ENCODE results near the gene COG5.

Gene COG5

DNA sequence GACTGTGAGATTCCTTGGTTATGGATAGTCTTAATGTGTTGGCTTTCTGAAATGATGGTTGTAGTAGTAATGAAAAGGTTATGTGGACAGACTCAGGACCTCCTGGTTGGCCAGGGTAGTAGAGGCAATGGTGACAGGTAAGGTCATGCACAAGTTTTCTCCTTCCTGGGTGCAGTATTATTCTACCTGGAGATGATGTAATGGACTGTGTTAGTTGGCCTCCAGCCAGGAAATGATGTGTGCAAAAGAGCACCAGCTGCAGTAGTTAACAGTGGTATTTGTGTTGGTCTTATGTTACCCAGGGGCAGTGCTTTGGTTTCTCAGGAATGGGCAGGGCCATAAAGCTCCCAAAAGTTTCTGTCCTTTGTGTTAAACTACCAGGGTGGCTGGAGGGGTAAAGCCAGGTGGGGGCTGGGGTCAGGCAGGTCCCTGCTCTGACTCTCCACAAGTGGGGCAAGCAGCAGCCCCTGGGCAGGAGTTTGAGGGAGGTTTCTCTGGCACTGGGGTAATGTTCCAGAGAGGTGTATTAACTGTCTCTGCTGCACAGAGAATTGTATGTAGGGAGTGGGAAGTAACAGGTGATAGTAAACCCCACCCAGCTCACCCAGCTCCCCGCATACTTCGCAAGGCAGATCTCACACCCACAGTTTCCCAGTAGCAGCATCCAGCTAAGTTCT, 57.6 kb downstream of the COG5 start:
- DNase-seq (ENCODE audit: low spot score) = peak; percentile 87

GRCh38 chr7:107505362-107505761, 58.4 kb downstream of the COG5 start:
- no peak for DNase-seq (ENCODE audit: low spot score)

DNA sequence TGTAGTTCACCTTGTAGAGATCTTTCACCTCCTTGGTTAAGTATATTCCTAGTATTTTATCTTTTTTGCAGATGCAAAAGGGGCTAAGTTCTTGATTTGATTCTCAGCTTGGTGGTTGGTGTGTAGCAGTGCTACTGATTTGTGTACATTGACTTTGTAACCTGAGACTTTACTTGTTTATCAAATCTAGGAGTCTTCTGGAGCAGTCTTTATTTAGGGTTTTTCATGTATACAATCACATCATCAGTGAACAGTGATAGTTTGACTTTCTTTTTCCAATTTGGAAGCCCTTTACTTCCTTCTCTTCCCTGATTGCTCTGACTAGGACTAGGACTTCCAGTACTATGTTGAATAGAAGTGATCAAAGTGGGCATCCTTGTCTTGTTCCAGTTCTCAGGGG, 60.0 kb downstream of the COG5 start:
- DNase-seq (ENCODE audit: low spot score) = no peak

GRCh38 chr7:107502797-107503196, 60.9 kb downstream of the COG5 start:
- DNase-seq (ENCODE audit: low spot score) = no peak

DNA sequence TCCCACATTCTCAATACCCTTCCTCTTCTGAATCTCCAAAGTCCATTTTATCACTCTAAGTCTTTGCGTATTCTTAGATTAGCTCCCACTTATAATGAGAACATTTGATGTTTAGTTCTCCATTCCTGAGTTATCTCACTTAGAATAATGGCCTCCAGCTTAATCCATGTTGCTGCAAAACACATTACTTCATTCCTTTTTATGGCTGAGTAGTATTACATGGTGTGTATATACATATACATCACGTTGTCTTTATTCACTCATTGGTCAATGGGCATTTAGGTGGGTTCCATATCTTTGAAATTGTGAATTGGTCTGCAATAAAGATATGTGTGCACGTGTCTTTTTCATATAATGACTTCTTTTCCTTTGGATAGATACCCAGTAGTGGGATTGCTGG, 61.6 kb downstream of the COG5 start:
- no peak for DNase-seq (ENCODE audit: low spot score)

DNA sequence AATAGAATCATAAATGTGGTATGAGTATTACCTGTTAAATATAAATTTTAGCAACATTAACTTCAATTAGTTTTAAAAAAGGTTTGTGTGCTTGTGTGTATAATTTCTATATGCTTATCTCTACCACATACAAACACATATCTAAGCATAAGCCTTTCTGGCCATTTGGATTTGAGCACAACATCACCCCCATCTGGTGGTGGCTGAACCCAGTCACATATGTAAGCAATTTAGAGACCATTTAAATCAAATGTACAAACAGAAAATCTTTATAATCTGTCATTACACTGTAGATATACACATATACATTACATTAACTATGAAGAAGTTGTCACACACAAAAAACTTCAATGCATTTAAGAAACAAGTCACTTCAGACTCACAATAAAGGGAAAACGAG, 62.1 kb downstream of the COG5 start:
- DNase-seq (ENCODE audit: low spot score) = peak; percentile 12

DNA sequence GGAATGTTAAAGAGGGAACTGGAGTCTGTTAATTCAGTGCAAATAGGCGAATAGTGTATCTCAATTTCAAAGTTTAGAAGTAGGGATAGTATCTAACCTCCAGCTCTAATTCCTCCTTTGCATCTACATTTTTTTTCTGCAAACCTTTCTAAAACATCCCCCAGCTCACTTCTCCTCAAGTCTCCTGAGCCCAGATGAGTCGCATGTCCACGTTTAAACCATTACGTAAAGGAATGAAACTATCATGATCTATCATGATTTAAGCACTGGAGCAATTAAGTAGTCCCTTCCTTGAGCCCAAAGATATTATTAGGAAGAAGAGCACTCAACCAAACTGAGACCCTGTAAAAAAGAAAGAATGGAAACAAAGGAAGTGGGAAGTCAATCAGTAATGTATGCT, 64.0 kb downstream of the COG5 start:
- no peak for DNase-seq (ENCODE audit: low spot score)

- DNase-seq (ENCODE audit: low spot score) = no peak
These were observed 68.2 kb downstream of the COG5 start for GRCh38 chr7:107495516-107495915.

GRCh38 chr7:107494884-107495283, 68.8 kb downstream of the COG5 start:
- DNase-seq (ENCODE audit: low spot score) = no peak

DNA sequence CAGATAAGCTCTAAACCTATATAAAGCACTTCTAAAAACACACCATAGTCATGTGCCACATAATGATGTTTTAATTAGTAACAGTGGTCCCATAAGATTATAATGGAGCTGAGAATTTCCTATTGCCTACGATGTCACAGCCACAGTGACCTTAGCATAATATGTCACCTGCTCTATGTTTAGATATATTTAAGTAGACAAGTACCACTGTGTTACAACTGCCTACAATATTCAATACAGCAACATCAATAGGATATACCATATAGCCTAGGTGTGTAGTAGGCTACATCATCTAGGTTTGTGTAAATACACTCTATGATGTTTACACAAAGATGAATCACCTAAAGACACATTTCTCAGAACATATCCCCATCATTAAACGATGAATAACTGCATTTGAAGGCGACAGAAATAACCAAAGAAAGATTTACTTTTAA, 69.4 kb downstream of the COG5 start:
- DNase-seq (ENCODE audit: low spot score) = peak; percentile 2

DNA sequence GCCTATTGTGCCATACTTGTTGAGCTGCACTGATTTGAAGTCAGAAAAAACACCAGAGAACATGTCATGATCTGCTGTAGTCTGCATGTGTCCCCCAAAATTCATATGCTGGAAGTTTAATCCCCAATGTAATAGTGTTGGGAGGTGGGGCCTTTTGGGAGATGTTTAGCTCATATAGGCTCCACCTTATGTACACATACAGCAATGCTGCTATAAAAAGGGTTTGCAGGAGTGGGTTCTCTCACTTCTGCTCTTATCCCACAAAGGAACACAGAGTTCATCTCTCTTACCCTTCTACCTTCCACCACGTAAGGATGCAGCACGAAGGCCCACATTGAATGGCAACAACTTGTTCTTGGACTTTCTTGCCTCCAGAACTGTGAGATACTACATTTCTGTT, 70.8 kb downstream of the COG5 start:
- DNase-seq (ENCODE audit: low spot score) = no peak

DNA sequence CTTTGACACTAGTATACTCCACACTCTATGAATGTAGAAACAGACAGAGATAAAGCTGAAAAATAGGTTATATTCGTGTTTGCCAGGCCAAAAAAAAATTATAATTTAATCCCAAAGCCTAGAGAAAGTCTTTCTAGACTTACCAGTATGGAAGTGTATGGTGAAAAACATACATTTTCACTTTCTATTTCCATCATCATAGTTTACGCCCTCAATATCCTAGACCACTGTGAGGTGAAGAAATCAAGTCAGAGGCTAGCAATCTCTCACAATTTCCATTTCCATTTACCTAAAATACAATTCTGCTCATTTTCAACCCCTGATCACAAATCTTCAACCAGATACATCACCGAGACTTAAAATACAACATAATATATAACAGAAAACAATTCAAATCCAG, 77.7 kb downstream of the COG5 start:
- DNase-seq (ENCODE audit: low spot score) = no peak

DNA sequence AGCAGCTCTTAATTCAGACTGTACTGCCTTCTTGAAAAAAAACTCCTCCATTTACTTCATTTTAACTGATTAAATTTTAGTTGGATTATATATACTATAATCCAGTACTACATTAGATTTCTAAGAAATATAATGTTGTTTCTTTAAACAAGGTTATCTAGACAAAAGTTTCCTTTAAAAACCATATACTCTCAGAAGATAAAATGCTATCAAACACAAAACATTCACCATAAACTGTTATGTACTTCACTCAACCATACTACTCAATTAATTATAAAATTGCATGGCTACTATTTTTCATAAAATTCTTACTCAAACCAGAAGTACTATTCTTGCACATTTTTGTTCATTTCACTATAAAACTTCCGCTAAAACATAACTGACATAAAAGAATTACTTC, 81.1 kb downstream of the COG5 start:
- DNase-seq (ENCODE audit: low spot score) = no peak

DNA sequence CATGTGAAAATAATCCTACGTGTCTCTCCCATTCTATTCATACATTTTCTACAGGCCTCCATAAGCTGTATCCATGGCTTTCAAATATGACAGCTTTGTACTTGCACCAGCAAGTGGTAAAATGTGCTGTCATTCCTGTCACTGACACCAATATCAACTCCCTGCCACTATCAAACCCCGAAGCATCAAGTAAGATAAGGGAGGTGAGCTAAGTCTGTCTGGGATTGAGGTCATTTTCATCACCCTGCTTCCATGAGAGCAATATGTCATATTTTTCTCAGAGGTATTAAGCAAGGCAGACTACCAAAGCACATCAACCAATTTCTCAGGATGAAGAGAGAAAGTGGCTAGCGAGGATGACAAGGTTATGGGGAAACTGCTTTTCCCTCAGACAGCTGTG, 82.8 kb downstream of the COG5 start:
- no peak for DNase-seq (ENCODE audit: low spot score)

DNA sequence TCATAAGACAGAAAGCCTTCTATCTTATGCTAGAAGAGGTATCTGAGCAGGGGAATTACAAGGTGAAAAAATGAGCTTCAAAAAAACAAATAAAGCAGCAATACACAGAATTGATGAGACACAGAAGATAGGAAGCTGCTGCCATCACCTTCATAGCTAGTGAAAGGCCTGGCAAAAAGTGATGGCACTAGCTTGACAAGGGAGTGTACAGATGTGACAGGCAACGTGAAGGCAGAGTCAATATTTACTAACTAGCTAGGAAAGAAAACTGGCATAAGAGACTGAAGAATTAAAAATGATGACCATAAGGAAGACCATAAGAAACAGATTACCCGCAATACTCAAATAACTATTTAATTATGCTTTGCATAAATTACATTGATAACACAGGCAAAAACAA, 84.4 kb downstream of the COG5 start:
- DNase-seq (ENCODE audit: low spot score) = no peak

GRCh38 chr7:107474104-107474521, 89.6 kb downstream of the COG5 start:
- DNase-seq (ENCODE audit: low spot score) = no peak

GRCh38 chr7:107472116-107472515, 91.6 kb downstream of the COG5 start:
- DNase-seq (ENCODE audit: low spot score) = no peak

DNA sequence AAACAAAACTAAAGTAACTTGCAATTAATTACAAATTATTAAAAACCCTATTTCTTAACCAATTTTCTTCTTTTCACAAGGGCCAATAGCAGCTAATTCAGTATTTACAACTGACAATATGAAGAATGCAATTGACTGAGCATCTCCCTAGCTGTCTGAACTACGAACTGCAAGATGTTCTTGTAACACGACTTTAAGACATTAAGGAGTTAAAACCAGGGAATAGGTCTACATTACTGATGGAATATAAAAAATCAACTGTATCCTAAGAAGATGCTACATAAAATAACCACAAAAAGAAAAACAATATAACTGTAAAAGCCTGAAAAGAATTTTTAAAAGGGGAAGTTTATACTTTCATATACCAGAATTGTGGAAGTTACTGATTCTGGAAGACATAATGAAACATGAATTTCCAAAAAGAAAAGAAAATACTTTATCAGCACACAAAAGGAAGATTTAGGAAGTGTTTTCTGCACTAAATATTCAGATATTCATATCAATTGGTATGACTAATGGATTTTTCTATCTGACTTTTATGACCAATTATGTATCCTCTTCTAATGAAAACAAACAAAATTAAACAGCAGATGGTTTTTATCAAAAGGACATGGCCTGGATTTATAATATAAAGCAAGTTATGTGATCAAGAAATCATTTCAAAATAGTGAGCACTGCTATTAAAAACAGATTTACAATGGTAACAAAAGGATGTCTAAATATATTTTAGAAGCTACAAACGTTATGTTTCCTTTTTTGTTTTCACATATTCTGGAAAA, 92.2 kb downstream of the COG5 start:
- no peak for DNase-seq (ENCODE audit: low spot score)

- DNase-seq (ENCODE audit: low spot score) = no peak
These were observed 93.8 kb downstream of the COG5 start, which contains the start of gene GPR22 for GRCh38 chr7:107469929-107470328. GPR22 (plus strand) TSS chr7:107470057; CDS start chr7:107474061, 4,004 bp downstream.

GRCh38 chr7:107468824-107469223, 94.9 kb downstream of the COG5 start:
- DNase-seq (ENCODE audit: low spot score) = no peak

DNA sequence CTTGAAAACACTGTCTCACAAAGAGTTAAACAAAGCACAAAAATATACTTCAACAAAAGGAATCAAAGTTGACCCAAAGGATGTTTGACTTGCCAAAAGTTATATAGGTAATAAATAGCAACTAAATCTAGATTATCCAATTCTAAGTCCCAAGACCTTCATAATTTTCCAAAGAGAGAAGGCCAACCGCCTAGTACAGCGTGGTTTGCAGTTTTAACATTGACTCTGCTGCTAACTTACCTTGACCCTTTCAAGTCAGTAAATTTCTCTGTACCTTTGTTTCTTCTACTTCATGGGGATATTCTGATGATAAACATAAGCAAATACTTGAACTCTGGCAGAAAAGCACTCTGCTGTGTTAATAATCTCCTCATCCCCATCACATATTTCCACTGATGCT, 95.7 kb downstream of the COG5 start:
- DNase-seq (ENCODE audit: low spot score) = no peak

GRCh38 chr7:107464666-107465226, 99.0 kb downstream of the COG5 start:
- DNase-seq (ENCODE audit: low spot score) = no peak
